Activated naive CD4-positive, alpha-beta T cell (primary cell): Measurements from ENCODE around the gene HDC.

ENCODE experiments used
- DNase-seq, 4 experiments: peaks; one replicate each; lab custom pipeline; 2025; lab: John Stamatoyannopoulos, UW

HDC gene

GRCh38 chr15:50265620-50266019 lies at the start of gene HDC:
HDC (minus strand) TSS chr15:50265726; CDS start chr15:50265623, 103 bp downstream.
- no peak for DNase-seq

- no peak for DNase-seq
These were observed 47.1 kb upstream of the HDC start for GRCh38 chr15:50312636-50313035.

- no peak for DNase-seq
These were observed 42.3 kb upstream of the HDC start for GRCh38 chr15:50307799-50308198.

- no peak for DNase-seq
These were observed 39.3 kb upstream of the HDC start for GRCh38 chr15:50304836-50305235.

GRCh38 chr15:50302581-50302980 lies 37.1 kb upstream of the HDC start:
- no peak for DNase-seq

GRCh38 chr15:50298340-50298739 lies 32.8 kb upstream of the HDC start:
- no peak for DNase-seq

GRCh38 chr15:50295966-50296365 lies 30.4 kb upstream of the HDC start:
- no peak for DNase-seq

- no peak for DNase-seq
These were observed 24.2 kb upstream of the HDC start for GRCh38 chr15:50289749-50290148.

- DNase-seq, result no peak
These were observed 22.0 kb upstream of the HDC start for GRCh38 chr15:50287324-50288116.

GRCh38 chr15:50281427-50281826 lies 15.9 kb upstream of the HDC start:
- no peak for DNase-seq

- DNase-seq, result no peak
These were observed 14.7 kb upstream of the HDC start for GRCh38 chr15:50280271-50280670.

- no peak for DNase-seq
These were observed 13.0 kb upstream of the HDC start for GRCh38 chr15:50278496-50278895.

- no peak for DNase-seq
These were observed 11.8 kb upstream of the HDC start for GRCh38 chr15:50277370-50277769.

GRCh38 chr15:50275908-50276307 lies 10.4 kb upstream of the HDC start:
- DNase-seq, result no peak

- no peak for DNase-seq
These were observed 9.6 kb upstream of the HDC start for GRCh38 chr15:50275091-50275490.

GRCh38 chr15:50267577-50267976 lies 2.1 kb upstream of the HDC start:
- DNase-seq, result no peak

- DNase-seq, result no peak
These were observed 3.0 kb downstream of the HDC start for GRCh38 chr15:50262533-50262932.

- no peak for DNase-seq
These were observed 3.5 kb downstream of the HDC start for GRCh38 chr15:50261981-50262380.

- no peak for DNase-seq
These were observed 4.5 kb downstream of the HDC start for GRCh38 chr15:50260969-50261496.

- DNase-seq, result no peak
These were observed 6.2 kb downstream of the HDC start for GRCh38 chr15:50259276-50259675.

GRCh38 chr15:50257924-50258323 lies 7.6 kb downstream of the HDC start:
- DNase-seq, result no peak

GRCh38 chr15:50257332-50257731 lies 8.2 kb downstream of the HDC start:
- DNase-seq, result no peak

GRCh38 chr15:50256188-50257041 lies 9.1 kb downstream of the HDC start:
- DNase-seq, result no peak
